Activated gamma-delta T cell treated with Interleukin-2 at 50 U/mL for 16 hours (primary cell): ENCODE results near the gene RCSD1.

ENCODE experiments used
- DNase-seq: peaks from one replicate; pipeline ENCODE4 v3.0.0-alpha.2; 2020

The RCSD1 gene

DNA sequence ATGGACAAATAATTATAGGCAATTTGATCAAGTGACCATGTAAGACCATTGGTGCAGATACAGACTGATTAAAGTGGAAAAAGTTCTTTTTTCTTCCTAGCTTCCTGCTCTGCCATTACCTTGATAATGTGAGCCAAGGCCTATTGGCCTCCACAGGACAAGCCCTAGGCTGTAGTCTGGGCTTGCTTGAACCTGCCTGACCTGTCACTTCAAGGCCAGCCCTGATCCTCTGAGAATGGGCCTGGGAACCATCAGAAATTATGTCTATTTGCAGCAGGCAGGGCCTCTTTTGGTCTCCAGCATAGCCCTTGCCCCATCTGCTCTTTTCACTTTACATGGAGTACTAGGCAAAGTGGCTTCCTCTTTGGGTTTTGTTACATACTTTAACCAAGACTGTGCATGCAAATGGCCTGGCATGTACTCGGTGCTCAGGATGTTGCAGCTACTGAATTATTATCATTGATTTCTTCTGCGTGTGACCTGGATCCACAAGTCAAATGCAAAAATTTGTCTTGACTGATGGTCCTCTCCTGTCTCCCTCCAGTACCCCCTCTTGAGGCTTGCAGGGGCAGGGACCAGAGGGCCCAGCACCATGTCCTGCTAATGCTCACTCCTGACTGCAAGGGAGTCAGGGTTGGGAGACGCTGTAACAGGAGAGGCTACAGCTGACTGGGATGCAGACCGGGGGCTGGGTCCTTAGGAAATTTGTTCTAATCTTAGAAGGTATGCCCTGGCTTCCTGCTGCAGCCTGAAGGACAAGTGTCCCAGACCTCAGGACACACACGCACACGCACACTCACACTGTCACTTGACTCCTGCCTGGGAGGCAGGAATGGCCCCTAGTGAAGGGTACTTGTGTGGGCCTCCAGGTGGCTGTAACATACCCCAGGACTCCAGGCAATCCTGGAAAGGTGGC is 39.4 kb downstream of the RCSD1 start:
- no peak for DNase-seq

GRCh38 chr1:167670563-167670962 is 40.5 kb downstream of the RCSD1 start:
- no peak for DNase-seq

- no peak for DNase-seq
Measured at GRCh38 chr1:167671727-167672511, 41.9 kb downstream of the RCSD1 start.

DNA sequence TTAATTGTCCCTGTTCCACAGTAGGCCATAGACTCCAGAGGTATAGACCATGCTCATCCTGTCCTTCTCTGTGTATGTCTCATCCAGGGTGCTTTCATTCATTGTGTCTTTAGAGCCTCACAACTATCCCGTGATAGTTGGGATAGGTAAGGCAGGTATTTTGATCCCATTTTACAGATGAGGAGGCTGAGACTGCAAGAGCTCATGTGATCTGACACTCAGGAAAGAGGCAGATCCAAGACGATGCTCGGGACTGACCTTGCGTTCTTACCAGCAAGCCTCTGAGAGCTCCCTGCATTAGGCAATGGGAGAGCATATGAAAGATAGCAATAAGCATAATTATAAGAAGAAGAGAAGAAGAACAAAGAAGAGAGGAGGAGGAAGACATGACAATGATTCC is 42.8 kb downstream of the RCSD1 start:
- no peak for DNase-seq

GRCh38 chr1:167673265-167673664 is 43.2 kb downstream of the RCSD1 start:
- no peak for DNase-seq

GRCh38 chr1:167674156-167674555 is 44.1 kb downstream of the RCSD1 start:
- DNase-seq = no peak

GRCh38 chr1:167675440-167675839 is 45.4 kb downstream of the RCSD1 start:
- DNase-seq = no peak

DNA sequence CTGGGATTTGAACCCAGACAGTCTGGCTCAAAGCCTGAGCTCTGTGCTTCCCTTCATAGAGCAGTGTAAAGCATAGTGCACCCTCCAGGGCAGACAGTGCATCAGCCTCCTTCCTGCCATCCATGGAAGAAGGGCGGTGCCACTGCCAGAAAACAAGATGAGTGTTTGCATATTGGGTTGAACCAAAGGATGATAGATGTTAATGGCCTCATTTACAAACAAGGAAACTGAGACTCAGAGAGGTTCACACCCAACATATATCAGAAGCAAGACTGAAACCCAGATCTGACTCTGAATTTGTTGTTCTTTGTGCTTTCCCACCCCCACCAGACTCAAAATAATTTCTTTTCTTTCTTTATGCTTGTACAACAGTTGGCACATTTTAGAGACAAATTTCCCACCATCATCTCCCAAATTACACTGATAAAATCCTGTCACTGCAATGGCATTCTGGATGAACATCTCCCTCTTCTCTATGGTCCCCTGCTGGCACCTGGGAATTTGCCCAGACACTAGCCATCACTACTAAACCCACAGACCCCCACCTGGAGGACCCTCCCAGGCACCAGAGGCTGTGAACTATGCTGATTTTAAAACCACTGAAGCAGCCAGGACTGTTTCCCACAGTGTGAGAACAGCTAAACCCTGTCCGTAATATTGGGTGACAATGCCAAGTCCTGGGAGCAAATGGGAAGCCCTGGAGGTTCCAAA is 46.3 kb downstream of the RCSD1 start:
- DNase-seq = no peak

- DNase-seq = no peak
Measured at GRCh38 chr1:167676916-167677848, 47.1 kb downstream of the RCSD1 start.

DNA sequence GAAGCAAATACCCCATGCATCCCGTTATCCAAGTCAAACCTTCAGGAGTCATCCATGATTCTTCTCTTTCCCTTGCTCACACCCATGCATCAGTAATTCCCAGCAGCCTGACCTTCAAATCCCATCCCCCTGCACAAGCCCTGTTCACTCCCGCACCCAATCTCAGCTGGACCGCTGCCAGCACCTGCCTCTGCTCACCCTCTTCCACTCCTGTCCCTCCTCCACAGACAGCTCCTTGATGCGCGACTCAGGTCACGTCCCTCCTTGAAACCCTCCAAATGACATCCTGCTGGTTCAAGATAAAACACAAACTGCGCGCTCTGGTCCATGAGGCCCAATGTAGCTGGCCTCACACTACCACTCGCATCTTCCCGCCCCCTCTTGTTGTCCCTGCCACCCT is 48.4 kb downstream of the RCSD1 start:
- no peak for DNase-seq

GRCh38 chr1:167678838-167679237 is 48.8 kb downstream of the RCSD1 start:
- no peak for DNase-seq

DNA sequence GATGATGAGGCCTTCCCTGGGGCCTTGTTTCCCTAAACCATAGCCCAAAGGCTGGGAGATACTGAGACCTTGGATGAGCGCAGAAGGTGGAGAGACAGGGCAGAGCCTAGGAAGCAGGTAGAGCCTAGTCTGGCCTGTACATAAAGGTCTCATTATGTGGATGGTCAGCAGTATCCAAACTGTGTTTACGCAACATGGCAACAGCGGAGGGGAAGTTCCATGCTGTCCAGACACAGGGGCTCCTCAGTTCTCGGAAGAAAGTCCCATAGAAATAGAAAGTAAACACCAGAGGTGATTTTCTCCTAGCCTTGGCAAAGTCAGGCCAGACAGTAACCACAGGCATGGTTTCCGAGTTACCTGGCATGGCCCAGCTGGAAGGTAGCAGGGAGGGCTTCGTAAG is 49.7 kb downstream of the RCSD1 start:
- DNase-seq = no peak

DNA sequence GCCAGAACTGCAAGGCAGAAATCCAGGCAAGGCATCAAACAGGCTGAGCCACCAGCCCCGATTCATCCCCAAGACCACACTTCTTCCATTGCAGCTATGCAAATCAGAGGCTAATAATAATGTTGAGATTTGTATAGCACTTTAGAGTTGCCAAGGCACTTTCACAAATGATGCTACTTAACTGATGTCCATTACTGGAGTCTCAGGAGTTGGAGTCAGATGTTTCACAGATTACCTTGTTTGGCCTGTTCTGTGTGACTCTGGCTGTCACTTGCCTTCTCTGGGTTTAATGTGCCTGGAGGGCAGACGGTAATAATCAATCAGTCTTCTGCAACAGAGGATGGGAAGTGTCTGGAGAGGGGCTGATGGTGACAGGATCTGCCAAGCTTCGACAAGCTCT is 51.0 kb downstream of the RCSD1 start:
- DNase-seq = no peak

DNA sequence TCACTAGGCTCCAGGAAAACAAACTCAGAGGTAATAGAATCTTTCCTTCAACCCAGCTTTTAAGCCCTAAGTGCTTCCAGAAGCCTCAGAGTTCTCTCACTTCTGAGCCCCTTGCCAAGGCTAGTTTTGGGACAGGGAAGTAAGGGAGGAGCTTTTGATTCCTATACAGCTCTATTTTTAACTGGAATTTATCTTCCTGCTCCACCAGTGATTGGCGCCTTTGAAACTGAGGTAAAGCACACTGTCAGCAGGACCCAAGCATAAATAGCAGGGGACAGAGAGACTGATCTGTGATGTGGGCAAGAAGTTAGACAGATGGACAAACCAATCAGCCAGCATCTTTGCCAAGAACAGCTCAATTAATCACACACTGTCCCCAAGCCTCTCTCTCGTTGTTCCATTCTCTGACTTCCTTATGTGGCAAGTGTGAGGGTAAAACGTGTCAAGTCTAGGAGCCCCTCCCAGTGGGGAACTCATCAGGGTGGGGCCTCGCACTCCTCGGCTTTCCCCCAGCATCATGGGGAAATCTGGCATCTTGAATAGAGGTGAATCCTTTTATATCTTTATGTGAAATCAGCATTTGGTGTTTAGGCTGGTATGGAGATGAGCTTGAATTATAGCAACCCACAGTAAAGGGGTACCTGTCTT is 51.5 kb downstream of the RCSD1 start:
- DNase-seq = no peak

DNA sequence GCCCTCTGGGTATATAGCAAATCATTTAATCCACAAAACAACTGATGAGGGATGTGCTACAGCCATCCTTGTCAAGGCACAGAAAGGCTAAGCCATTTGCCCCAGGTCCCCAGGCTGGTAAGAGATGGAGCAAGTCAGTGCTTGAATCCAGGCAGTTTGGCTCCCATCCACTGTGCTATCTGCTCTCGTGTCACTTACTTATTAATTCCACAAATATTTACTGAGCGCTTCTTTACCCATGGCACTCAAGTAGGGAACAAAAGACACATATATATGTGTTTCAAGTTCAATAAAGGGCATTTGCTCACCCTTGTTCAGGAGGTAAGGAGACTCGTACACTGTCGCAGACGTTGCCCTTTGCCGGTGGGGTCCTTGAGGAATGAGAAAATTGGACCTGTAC is 53.2 kb downstream of the RCSD1 start:
- no peak for DNase-seq

DNA sequence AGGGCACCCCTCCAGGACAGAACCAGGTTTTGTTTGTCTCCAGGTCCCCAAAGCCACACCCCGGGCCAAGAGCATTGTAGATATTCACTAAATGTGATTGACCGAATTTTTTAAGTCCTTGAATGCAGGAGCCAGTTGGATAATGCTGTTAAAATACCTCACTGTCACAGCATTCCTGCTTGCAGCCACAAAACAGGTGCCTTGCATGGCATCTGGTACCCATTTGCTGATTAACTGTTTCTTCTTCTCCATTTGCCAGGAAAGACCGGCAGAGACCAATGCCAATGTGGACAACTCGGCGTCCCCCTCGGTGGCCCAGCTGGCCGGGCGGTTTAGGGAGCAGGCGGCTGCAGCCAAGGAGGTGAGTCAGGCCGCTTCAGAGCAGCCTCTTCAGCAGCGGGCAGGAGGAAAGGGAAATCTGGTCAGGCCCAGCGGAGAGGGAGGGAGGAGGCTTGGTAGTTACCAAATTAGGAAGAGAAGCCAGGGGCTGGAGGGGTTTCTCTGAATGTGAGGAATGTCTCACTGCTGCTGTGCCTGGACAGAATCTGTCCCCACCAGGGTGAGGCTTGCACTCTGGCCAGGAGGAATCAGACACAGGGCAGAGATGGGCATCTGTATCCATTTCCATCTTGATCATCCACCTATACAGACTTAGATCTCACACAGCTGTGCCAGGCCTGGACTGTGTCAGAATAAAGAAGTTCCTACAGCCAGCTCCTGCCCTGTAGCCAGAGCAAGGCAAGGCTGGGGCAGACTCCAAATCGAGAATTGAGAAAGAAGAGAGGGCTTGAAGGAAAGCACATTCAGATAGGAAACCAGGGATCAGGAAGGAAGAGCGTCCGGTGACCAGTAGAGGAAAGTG is 53.8 kb downstream of the RCSD1 start:
- DNase-seq = no peak

- no peak for DNase-seq
Measured at GRCh38 chr1:167685844-167686243, 55.8 kb downstream of the RCSD1 start.

GRCh38 chr1:167687919-167688519 is 58.0 kb downstream of the RCSD1 start:
- DNase-seq = peak; percentile 82

- DNase-seq = no peak
Measured at GRCh38 chr1:167689567-167689920, 59.5 kb downstream of the RCSD1 start.

DNA sequence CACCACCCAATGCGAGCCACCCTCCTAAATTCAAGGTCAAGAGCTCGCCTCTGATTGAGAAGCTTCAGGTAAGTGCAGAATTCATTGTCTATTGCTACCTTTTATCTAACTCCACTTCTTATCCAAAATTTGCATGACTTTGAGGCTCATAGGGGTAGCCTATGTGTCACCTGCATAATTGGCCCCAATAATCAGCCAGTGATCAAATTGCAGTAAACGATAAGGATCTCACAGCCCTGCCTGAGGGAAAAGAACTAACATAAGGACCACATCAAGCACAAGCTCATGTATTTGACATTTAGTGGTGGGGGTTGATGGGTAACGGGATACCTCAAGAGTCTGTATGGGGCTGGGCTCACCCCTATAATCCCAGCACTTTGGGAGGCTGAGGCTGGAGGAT is 60.0 kb downstream of the RCSD1 start:
- no peak for DNase-seq
